Suppressor macrophage treated with lipopolysaccharide for 1 hour (primary cell): ENCODE results near the gene TRAPPC2L.

Source experiments
- DNase-seq, 3 donors: peaks; one replicate each; pipeline ENCODE4 v3.0.0-alpha.2; 2020 to 2022

The TRAPPC2L gene

DNA sequence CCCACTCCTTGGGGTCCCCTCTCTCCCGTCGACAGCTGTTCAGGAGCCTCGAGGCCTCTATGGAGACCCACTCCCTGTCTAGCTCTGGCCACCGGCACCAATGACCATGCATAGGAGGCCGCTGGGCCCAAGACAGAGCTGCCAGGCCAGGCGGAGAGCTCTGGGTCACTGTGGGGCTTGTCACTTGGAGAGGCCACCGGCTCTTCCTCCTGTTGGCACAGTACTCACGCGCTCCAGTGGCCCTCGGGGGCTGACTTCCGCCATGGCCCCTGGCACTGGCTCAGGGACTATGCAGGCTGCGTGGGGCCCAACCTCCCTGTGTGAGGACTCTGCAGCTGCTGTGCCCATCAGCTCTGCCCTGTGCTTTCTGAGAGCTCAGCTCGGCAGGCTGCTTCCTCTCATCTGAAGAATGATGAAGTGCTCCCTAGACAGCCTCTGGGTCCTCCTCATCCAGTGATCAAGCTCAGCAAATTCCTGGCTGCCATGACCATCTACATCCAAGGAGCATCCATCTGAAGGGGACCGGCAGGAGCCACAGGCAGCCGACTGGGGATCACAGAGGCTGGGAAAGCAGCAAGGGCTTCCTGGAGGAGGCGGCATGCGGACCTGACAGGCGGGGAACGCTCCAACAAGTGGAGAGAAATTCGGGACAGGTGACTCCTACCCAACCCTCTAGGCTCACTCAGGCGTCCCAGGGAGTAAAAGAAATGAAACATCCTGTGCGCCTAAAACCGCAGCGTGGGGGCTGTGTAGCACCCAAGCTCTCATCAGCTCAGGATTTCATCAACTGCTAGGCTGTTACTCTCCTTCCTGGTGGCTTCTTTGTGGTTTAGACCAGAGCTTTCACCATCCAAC is 17.0 kb upstream of the TRAPPC2L start:
- DNase-seq = peak in 1 of 3 donors; percentile 13

DNA sequence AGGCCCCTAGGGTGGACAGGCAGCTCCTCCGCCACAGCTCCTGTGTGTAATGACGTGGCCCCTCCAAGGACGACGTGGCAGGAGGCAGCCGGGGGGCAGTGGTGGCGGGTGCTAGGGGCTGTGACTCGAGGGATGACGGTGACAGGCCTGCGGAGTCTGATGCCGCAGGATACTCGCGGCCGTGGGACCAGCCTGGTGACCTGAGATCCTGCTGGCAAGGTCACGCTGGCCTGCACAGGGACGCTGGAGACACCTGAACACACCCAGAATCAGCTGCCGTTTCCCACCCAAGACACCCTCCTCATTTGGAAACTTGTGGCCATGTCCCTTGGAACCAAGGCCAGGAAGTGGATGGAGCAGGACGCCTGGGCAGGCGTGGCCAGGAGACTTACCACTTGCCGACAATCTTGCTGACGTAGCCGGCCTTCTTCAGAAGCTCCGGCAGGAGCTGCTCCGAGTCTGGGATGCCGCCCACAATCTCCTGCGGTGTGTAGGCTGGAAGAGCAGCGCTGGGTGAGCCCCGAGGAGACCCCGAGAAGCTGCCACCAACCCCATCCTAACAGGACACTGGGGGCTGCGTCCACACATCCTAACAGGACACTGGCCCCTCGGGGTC is 16.2 kb upstream of the TRAPPC2L start:
- DNase-seq = no peak

DNA sequence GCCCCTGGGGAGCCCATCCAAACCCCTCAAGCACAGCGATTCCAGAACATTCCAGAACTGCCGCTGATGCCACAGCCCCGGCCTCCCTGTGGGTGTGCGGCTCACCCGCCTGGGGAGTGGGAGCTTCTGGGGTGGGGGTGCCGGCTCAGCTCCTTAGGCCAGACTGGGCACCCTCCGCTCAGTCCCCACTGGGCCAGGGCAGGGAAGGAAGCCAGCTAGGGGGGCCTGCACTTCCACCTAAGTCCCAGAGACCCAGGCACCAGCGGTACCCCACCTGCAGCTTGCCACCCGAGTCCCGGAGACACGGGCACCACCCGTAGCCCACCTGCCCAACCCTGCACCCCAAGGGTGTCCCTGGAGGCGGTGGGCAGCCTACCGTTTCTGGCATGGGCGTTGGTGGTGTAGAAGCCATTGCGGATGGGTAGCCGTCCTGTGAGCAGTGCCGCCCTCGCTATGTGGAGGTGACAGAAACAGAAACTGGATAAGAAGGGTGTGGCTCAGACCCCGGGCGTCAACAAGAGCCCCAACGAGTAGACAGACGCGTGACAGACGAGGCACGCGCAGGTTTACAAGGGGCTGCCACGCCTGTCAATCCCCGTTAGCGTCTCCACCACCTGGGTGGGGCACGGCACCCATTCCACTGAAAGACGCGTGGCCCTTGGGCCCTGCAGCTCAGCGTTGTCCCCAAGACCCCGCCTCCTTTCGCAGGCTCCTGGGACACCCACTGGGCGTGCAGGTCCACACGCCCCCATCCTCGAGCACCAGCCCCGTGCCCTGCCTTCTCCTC is 15.2 kb upstream of the TRAPPC2L start:
- DNase-seq = no peak

DNA sequence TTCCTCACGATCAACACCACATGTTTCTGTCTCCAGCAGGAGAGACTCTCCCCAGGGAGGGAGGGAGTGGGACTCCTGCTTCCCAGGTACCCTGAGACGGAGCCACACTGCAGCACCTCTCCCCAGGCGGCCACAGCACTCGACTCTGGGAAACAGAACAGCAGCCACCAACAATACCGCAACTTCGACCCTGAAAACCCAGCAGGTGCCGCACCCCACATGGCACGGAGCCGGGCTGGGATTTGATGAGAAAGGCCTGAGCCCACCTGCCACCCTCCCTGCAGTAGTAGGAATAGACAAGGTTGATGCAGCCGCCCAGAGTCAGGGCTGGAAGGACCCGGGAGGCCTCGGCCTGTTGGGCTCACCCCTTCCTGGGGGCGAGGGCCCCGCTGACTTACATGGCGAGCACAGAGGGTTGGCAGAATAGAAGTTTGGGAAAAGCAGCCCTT is 14.6 kb upstream of the TRAPPC2L start:
- no peak for DNase-seq

DNA sequence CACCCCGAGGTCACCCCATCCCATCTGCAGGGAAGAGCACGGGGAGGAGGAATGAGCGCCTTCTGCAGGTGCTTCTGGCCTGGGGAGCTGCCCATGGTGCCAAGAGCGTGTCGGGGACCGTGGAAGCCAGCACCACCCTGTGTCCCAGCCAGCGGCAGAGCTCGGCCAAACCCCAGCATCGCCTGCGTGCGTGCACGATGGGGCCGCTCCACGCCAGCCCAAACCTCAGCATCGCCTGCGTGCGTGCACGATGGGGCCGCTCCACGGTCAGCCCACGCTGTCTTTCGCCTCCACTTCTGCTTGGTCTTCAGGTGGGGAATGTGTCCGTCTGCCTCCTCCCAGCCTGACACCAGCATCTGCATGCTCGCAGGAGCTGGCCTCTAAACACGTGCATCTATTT is 14.1 kb upstream of the TRAPPC2L start:
- no peak for DNase-seq

DNA sequence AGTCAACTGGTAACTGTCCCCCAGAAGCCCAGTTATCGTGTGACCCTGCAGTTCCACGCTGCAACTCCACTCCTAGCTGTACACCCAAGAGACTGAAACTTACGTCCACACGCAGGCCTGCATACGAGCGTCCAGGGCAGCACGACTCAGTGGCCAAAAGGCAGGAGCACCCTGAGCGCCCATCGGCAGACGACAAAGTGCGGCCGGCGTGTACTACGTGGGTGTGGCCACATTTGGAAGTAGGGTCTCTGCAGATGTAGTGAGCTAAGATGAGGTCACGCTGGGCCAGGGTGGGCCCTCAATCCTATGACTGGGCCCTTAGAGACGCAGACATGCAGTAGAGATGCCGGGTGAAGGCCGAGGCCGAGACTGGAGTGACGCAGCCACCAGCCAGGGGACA is 13.7 kb upstream of the TRAPPC2L start:
- DNase-seq = no peak

DNA sequence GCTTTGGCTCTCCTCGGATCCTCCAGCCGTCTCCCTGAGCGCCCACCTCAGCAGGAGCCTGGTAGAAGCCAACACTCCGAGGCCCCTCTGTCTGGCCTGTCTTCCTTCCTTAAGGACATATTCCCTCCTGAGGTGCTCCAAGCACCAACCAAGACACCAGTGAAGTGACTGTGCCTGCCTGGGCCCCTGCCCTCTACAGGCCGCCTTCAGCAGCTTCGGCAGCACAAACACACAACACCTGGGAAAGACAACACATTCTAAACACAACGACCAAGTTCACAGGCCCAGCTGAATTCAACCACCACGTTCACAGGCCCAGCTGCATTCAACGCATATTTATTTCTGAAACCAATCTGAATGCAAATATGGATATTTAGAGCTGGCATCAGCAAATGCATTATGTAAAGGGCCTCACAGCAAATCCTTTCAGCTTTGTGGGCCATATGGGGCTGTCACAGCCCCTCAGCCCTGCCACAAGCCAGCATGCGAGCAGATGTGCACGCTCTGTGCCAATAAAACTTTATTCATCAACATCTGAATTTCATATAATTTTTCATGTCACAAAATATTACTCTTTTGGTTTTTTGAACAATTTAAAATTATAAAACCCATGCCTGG is 12.4 kb upstream of the TRAPPC2L start:
- no peak for DNase-seq

DNA sequence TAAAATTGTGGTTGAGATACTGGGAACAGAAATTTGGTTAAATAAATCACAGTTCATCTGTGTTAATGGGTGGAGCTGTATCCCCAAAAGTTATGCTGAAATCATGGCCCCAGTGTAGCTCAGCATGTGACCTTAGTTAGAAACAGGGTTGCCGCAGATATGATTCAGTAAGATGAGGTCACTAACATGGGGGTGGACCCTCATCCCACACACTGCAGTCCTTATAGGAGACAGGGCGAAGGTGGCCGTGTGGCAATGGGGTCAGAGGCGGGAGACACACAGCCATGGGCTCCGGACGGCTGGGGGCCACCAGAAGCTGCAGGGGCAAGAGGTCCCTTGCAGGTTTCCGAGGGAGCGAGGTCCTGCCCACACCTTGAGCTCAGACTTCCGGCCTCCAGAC is 10.8 kb upstream of the TRAPPC2L start:
- DNase-seq = peak; percentile 85 to 87 (median 86)

DNA sequence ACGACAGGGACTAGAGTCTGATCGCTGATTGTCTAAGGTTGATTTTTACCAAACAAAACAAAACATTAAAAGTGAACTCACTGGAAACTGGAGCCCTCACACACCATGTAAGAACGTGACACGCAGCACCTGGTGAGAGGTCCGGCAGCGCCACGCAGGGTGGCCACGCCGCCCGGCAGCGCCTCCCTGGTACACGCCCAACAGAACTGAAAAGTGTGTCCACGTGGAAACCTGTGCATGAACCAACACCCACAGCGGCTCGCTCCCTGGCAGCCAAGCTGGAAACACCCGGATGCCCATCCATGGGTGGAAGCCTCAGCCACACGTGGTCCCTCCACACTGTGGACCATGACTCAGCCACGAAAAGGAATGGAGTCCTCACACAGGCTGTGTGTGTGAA is 9.3 kb upstream of the TRAPPC2L start:
- no peak for DNase-seq

DNA sequence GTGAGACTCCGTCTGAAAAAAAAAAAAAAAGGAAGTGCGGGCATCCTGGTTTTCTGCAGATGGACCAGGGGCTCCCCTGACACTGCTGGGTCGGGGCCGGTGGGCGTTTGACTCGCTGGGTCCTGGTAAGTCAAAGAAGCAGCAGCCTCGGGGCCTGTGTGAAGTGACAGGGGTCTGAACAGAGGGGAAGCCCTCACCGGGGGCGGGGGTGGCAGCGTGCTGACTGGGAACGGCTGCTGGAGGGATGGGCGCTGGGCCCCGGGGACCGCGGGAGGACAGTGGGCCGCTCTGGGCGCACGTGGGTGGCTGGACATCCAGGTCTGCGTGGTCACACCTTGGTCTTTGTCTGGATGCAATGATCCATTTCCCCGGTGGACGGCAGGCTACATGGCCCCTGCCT is 8.4 kb upstream of the TRAPPC2L start:
- DNase-seq = peak in 2 of 3 donors; percentile 23 to 25

DNA sequence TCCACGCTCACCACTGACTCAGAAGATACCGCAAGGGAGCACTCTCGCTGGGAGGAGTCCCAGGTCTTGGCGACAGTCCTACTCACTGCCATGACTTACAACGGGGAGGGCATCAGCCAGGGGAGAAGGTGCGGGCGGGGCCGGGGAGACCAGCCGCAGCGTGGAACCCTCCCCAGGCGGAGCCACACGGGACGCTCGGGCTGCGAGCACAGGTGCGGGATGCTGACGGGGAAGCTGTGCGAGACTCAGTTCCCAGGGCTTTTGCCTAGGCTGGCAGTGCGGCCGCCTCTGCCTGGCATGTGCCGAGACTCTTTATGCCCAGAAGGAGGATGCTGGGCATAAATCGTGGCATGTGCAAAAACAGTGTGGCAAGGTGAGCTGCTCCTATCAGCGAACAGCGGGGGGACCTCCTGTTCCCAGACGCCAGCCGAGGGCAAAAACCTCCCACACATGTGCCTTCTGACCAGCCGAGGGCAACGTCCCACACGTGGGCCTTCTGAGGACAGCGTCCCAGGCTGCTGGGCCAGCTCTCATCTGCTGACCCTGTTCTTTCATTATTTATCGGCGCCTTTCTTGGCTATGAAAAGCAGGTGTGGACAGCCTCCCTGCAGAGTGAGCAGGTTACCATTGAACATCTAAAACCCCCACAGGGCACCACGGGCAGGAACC is 6.3 kb upstream of the TRAPPC2L start:
- no peak for DNase-seq

DNA sequence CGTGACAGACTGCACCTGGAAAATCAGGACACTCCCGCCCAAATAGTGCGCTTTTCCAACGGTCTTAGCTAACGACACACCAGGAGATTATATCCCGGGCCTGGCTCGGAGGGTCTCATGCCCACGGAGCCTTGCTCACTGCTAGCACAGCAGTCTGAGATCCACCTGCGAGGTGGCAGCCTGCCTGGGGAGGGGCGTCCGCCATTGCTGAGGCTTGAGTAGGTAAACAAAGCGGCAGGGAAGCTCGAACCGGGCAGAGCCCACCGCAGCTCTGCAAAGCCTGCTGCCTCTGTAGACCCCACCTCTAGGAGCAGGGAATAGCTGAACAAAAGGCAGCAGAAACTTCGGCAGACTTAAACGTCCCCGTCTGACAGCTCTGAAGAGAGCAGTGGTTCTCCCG is 5.3 kb upstream of the TRAPPC2L start:
- DNase-seq = no peak

DNA sequence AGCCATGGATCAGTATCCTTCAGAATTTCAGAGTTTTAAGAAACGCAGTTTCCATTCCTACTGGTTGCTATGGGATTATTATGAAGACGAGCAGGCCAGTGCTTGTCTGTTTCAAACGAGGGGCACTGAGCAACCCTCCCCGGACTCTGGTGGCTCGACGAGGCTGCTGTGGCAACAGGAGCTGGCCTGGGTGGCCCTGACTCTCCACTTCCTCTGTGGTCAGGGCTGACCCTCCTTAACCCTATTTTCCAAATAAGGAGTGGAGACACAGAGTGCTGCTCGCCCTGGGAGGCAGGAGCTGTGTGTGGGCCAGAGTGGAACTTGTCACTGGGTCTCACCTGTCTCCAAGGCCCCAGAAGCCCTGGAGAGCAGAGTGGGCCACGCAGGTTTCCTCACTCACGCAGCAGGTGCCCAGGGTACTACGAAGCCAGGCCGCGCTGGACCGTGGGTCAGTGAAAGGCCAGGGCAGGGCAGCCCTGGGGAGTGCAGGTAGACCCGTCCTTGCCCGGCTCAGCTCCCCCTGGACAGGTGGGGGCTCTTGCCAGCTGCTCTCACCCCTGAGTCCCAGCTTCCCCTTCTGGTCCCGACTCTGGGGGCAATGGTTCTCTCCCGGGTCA is 3.5 kb upstream of the TRAPPC2L start:
- peak; percentile 54 to 68 (median 59) for DNase-seq

DNA sequence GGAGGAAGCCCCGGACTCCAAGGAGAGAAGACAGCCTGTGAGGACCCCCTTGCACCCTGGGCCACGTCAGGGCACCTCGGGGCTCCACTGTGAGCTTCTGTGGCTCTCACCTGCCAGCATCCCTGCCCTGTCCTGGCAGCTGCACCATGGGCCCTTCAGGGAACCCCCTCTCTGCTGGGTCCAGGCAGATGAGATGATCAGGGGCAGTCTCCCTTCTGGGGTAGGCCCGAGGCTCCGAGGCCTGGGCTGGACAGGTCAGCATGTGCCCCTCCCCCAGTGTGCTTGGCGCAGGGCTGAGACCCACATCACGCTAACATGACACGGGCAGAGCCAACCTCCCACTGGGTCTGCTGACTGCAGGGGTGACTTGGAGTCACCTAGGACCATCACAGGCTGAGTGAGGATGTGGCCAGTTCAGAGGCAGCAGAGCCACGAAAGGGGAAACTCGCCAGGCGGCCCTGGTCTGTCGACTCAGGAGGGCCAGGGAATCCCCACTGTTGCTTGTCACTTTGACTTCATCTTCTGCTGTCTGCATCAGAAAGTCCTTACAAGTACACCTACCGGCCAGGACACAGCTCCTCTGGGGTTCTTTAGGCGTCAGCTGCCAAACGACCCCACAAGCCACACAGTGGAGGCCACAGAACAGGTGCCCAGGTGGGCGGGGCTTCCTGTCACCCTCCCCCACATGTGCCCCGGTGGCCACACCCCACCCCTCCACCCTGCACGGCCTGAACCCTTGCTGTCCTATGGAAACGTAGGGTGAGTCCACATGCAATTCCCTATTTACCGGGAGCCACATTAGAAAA is 2.4 kb upstream of the TRAPPC2L start:
- peak; percentile 91 to 92 (median 91) for DNase-seq

DNA sequence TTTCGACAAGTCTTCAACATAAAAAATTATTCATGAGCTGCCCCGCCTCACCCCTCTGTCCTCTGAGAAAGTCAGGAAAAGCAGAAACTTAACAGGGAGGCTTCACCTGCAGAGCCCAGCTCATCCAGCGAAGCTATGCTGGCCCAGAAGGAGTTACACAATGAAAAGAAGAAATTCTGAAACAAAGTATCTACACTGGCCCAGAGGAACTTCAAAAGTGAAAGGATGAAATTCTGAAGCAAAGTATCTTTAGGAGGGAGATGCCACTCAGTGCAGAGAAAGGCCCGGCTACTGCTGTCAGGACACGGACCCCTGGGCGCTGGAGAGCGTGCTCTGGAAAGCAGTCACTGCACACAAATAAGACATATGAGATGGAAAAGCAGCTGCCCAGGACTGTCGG is 1.8 kb upstream of the TRAPPC2L start:
- peak; percentile 23 to 44 (median 30) for DNase-seq

DNA sequence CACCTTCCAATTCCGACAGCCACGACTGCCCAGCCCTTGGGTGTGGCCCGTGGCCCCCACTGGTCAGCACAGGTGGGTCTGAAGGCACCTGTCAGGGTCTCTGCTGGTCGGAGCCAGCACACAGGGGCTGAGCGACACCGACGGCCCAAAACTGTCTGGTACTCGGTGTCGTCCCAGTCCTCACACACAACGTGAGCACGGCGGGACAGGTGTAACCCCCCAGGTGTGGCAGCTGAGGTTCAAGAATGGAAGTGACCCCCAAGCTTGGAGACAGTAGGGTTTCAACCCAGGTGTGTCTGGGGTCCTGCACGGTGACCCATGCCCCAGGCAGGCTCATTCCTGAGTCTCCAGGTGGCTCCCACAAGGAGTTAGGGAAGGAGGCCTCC is 1.2 kb upstream of the TRAPPC2L start:
- no peak for DNase-seq

DNA sequence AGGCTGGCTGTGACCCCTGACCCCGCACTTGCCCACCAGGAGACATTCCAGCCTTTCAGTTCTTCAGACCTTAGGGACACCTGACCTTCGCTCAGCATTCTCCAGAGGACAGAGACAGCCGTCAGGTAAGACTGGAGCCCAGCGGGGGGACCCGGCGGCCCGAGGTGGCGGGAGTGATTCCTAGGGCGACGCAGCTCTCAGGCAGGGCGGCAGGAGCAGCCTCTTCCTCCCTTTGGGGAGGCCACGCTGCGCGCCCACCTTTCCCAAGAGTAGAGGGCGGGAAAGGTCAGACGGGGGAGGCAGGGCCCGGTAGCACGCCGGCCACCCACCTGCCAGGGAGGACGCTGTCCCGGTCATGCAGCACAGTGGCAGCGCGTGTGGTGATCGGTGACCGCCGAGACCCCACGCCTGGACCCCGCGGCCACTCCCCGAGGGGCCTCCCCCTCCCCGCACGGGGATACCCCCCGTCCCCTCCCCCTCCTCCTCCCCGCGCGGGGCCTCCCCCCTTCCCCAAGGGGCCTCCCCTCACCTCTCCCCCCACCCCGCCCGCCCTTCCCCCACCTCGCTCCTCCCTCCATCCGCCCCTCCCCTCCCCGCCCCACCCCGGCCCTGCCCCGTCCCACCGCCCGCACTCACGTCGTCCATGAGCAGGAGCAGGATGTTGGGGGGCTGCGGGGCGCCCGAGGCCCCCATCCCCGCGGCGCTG is 652 bp upstream of the TRAPPC2L start:
- DNase-seq = peak in 2 of 3 donors; percentile 15 to 16

DNA sequence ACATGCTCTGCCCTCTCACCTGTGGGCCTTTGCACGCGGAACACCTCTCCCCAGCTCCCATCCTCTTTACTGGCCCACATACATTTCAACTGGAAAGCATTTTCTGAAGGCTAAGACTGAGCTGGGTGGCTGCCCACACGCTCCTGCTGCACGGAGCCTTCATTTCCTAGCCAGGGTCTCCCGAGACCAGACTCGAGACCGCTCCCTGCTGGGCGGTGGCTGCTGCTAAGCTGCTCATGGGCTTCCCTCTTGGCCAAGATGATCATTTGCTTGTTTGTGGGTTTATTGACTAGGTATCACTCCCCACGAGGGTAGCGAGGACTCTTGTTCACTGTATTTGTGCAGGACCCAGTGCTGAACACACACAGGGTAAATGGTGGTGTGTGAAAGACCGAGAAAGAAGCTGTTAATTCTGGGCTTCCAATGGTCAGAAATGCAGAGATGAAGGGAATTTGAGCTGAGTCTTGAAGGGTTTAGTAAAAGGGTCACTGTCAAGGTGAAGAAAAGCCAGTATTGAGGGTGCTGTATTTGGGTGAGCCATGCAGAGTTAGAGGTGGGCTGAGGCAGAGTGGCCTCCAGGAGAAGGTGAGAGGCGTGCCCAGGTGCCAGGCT is 907 bp downstream of the TRAPPC2L start:
- peak; percentile 85 to 92 (median 87) for DNase-seq

DNA sequence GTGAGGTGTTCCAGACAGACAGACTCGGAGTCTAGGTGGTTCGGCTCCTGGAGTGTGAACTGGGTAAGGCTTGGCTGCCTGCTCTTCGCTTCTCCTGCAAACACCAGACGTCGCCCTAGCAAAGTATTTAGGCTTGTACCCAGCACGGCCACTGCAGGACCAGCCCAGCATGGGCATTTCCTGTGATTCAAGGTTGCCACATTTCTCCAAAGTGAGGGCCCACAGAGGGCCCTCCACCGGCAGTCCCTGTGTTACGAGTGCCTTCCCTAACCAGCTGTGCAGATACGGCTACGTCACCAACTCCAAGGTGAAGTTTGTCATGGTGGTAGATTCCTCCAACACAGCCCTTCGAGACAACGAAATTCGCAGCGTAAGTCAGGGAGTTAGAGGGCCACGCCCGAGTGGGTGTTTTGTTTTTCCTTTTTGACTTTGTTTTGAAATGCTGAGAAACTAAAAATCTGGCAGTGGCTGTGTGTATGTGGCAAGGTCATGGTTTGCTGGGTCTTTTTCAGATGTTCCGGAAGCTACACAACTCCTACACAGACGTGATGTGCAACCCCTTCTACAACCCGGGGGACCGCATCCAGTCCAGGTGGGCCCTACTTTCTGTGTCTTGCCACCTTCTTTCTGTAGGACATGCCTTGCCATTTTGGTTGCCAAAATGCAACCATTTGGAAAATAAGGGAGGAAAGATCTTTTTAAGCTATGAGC is 2.6 kb downstream of the TRAPPC2L start:
- no peak for DNase-seq
